Activated CD8-positive, alpha-beta T cell treated with anti-CD3 and anti-CD28 coated beads, Interleukin-2, amount 10 ng/mL, durations not matched to agents 7 days and 5 days (primary cell): ENCODE results near the gene STK26. TPM values are rescaled to one million over a fixed set of nuclear protein-coding genes. Genes with fewer than 3 reads are reported as not detected.
A peak's percentile ranks its signal among the peaks of the same experiment; 100 is the strongest.
"Not testable (repeated sequence)": the region's sequence is repeated elsewhere in the genome, so short reads cannot be mapped to it uniquely, and the experiment has no call there.

Experiments
- ATAC-seq: fragments of 150-1000 bp; cut with Tn5 transposase; one replicate; pipeline ENCODE4 v1.10.0; 2021; ENCODE audit warnings: moderate library complexity
- CTCF ChIA-PET: fragments of 350-600 bp; sonication (Branson Sonifier 250); formaldehyde crosslinking; loops from one replicate; lab custom pipeline; 2021; ENCODE audit warnings: antibody characterized with exemption; lab: Charles Lee
- POLR2A ChIA-PET: fragments of 350-600 bp; sonication (Branson Sonifier 250); formaldehyde crosslinking; loops from one replicate; lab custom pipeline; 2021; ENCODE audit warnings: antibody characterized with exemption; lab: Charles Lee
- DNase-seq: peaks from one replicate; pipeline ENCODE4 v3.0.0-alpha.2; 2020
- H3K27ac Mint-ChIP-seq: one replicate; pipeline ENCODE4 v1.8.0; 2021; ENCODE audit warnings: mild to moderate bottlenecking, mixed read lengths
- H3K27me3 Mint-ChIP-seq: one replicate; pipeline ENCODE4 v1.8.0; 2021; ENCODE audit warnings: low read depth, mixed read lengths
- H3K36me3 Mint-ChIP-seq: one replicate; pipeline ENCODE4 v1.8.0; 2021; ENCODE audit warnings: low read depth, mixed read lengths
- H3K4me1 Mint-ChIP-seq: one replicate; pipeline ENCODE4 v1.8.0; 2021; ENCODE audit warnings: low read depth, mixed read lengths
- H3K4me3 Mint-ChIP-seq: one replicate; pipeline ENCODE4 v1.8.0; 2021; ENCODE audit warnings: mild to moderate bottlenecking, mixed read lengths
- H3K9me3 Mint-ChIP-seq: one replicate; pipeline ENCODE4 v1.8.0; 2022; ENCODE audit warnings: mixed read lengths; ENCODE audit not compliant: insufficient read depth
- total RNA-seq, 2 experiments: library from RNA; stranded (reverse); gene quantifications; one replicate each; pipeline ENCODE4 v1.2.3, GENCODE V29; 2021

STK26 gene
- total RNA-seq: 10 to 100 TPM; 56.0 to 60.2 TPM

DNA sequence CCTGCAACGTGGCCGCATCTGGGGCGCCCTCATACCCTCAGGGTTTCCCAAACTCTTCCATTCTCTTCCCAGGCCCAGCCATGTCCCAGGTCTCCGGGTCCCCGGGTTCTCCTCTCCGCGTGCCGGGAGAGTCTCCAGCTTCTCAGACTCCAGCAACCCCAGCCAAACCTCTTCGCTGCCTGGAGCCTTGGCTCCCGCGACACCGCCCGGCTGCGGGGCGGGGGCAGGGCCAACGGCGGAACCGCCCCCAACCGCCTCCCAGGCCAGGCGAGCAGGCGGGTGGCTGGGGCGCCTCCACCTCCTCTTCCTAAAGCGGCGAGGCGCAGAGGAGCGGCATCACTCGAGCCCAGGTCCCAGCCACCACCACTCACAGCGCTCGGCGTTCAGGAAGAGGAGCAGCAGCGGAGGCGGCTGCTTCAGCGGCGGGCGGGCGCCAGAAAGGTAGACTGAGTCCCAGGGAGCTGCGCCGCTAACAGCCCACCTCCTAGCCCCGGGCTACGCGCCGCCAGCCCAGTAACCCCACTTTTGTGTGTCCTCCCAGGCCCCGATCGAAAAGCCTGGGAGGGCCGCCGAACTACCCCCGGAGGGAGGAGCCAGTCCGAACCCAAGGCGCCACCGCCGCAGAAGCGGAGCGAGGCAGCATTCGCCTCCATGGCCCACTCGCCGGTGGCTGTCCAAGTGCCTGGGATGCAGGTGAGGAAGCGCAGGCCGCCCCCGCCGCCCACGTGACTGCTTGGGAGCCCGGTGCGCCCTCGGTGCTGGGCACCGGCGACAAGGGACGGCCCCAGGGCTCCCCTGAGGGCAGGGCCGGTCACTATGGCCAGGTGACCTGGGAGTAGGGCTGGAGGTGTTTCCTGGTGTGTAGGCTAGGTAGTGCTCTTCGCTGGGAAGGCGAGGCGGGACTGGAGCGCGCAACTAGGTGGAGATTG, at the start of gene STK26:
Gene STK26, plus strand, starts transcription at position 336 of the 929 bp plus-strand sequence. Its CDS starts 316 bp downstream, at position 652.
- Mint-ChIP-seq H3K9me3 (no peaks in the 10 kb centered on the region), H3K4me3 (peak within 1 kb of the TSS; percentile 91), H3K27me3 (no peaks in the 10 kb centered on the region), H3K36me3 (peaks cover 12% of the 10 kb centered on the region), H3K27ac (peak within 1 kb of the TSS; percentile 94), H3K4me1 (peaks cover 36% of the 10 kb centered on the region)
- DNase-seq (peak; percentile 85), ATAC-seq (peak; percentile 90)
- CTCF ChIA-PET: interaction anchor here (0.5 to 1.0 kb wide), 4 partner anchors 33 to 196 kb away, joined by 3 to 4 read pairs (median 4); partner anchors contain the start of gene RAP2C
- POLR2A ChIA-PET: interaction anchor here (0.6 to 1.5 kb wide), 16 partner anchors 10 to 1718 kb away, joined by 3 to 9 read pairs (median 3); partner anchors contain the start of gene RAP2C

DNA sequence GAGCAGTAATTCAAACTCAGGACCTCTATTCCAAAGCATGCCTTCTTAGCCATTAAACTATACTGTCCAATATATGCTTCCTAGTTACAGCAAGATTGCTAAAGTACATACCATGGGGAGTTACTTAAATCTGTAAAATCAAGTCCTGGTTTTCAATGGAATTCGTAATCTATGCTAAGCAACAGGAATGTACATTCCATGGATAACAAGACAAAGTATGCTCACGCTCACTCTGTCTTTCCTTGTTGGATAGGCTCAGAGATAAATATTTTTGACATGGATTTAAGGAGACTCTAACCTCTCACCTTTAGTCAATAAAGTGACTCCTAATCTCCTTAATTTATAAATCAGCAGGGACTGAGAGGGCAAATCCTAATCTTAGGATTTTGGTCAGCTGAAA, 47.3 kb upstream of the STK26 start:
- Mint-ChIP-seq H3K36me3 (no peaks in the 10 kb centered on the region), H3K27me3 (no peaks in the 10 kb centered on the region)

DNA sequence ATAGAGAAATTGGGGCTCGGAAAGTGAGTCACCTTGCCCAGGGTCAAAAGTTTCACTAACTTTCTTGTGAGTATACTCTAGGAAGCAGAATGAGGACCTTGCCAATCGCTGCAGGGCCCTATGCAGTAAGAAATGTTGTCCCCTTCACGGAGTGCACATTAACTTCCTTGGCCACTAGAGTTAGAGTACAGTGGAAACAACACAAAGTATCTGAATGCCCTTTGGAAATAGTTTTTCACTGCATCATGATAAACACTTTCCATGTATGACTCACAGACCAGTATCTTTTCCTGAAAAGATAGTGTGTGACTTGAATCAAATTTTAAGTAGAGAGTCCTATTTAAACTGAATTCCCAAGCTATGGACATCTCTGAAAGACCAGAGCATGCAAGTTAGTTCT, 45.5 kb upstream of the STK26 start:
- Mint-ChIP-seq H3K27me3 (no peaks in the 10 kb centered on the region), H3K4me3 (no peak overlapping the region), H3K27ac (no peak overlapping the region), H3K36me3 (no peaks in the 10 kb centered on the region), H3K4me1 (no peaks in the 10 kb centered on the region), H3K9me3 (no peaks in the 10 kb centered on the region)
- DNase-seq (no peak), ATAC-seq (no peak)
- ChIA-PET POLR2A (no interaction called here), CTCF (interaction anchor here (1.2 kb wide), 1 partner anchor 136 kb away, joined by 3 read pairs; no protein-coding TSS in a partner anchor)

More for the DNA sequence above, 47.3 kb upstream of the STK26 start:
- Mint-ChIP-seq H3K4me1 (peaks cover 1% of the 10 kb centered on the region), H3K4me3 (no peak overlapping the region), H3K27ac (no peak overlapping the region), H3K9me3 (no peaks in the 10 kb centered on the region)
- ATAC-seq (no peak), DNase-seq (no peak)
- CTCF ChIA-PET: interaction anchor here (1.2 kb wide), 1 partner anchor 10 kb away, joined by 3 read pairs; no protein-coding TSS in a partner anchor
- POLR2A ChIA-PET: no interaction called here

GRCh38 chrX:131979116-131979515, 44.0 kb upstream of the STK26 start:
- H3K4me1 Mint-ChIP-seq: peaks cover 4% of the 10 kb centered on the region
- CTCF ChIA-PET: interaction anchor here (1.2 kb wide), 1 partner anchor 137 kb away, joined by 3 read pairs; no protein-coding TSS in a partner anchor
- ATAC-seq: no peak

DNA sequence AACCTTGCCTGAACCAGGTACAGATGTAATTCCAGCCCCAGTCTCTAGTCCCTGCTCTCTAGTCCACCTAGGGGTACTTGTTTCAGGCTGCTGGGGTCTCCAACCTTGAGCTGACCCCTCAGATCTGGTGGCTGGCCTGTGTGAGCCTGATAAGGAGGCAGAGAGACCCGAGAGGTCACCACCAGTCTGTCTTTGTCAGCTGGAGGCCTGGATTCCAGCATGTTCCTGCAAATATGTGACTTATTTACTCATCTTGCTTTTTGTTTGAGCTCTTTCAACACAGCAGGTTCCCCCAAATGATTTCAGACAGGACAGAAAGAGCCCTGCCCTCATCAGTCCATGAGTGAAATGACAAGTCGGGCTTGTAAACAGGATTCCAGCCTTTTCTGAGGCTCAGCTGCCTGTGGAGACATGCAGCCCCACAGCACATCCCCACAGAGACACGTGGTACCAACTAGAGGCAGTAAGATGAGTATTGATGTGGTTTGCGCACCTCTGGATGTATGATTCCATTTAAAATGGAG, 37.5 kb upstream of the STK26 start:
- Mint-ChIP-seq H3K4me3 (no peak overlapping the region), H3K4me1 (peaks cover 47% of the 10 kb centered on the region), H3K9me3 (peaks cover 3% of the 10 kb centered on the region), H3K27me3 (no peaks in the 10 kb centered on the region), H3K36me3 (peaks cover 4% of the 10 kb centered on the region), H3K27ac (peak overlapping the region; percentile 67)
- CTCF ChIA-PET: interaction anchor here (0.7 to 1.5 kb wide), 3 partner anchors 10 to 234 kb away, joined by 3 read pairs; partner anchors contain the start of gene RAP2C
- POLR2A ChIA-PET: interaction anchor here (0.7 to 2.6 kb wide), 2 partner anchors 37 to 39 kb away, joined by 4 to 9 read pairs; partner anchors contain the start of gene STK26
- ATAC-seq (peak; percentile 15), DNase-seq (peak; percentile 20)

More at GRCh38 chrX:131979116-131979515, 44.0 kb upstream of the STK26 start:
- Mint-ChIP-seq H3K27me3 (no peaks in the 10 kb centered on the region), H3K27ac (no peak overlapping the region), H3K9me3 (no peaks in the 10 kb centered on the region), H3K36me3 (no peaks in the 10 kb centered on the region), H3K4me3 (no peak overlapping the region)
- POLR2A ChIA-PET: no interaction called here
- no peak for DNase-seq

GRCh38 chrX:131987252-131987651, 35.9 kb upstream of the STK26 start:
- ATAC-seq (peak; percentile 92), DNase-seq (peak; percentile 44)
- ChIA-PET POLR2A (interaction anchor here (1.1 to 1.2 kb wide), 2 partner anchors 31 to 233 kb away, joined by 3 read pairs; no protein-coding TSS in a partner anchor), CTCF (interaction anchor here (1.1 kb wide), 2 partner anchors 20 to 105 kb away, joined by 3 read pairs; no protein-coding TSS in a partner anchor)
- peaks cover 4% of the 10 kb centered on the region for H3K36me3 Mint-ChIP-seq
- H3K27me3 Mint-ChIP-seq: no peaks in the 10 kb centered on the region
- H3K9me3 Mint-ChIP-seq: peaks cover 3% of the 10 kb centered on the region
- peak overlapping the region; percentile 39 for H3K4me3 Mint-ChIP-seq
- H3K4me1 Mint-ChIP-seq: peaks cover 50% of the 10 kb centered on the region
- H3K27ac Mint-ChIP-seq: peak overlapping the region; percentile 91

DNA sequence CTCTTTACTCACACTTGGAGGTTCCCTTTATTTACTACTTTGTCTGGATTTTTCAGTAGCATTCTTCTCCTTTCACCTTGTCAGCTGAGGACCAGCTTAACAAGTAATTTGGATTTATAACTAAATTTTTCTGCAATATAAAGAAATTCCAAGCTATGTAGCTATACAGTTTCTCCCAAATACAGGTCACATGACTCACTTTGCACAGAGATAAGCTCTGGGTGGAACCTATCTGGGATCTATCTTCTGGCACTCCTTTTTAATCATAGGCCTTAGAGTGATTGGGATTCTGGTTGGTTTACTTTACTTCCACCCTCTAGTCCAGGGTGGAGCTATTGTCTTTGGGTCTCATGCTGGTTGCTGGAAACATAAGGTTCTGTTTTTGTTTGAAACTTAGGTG, 34.9 kb upstream of the STK26 start:
- H3K27me3 Mint-ChIP-seq: no peaks in the 10 kb centered on the region

DNA sequence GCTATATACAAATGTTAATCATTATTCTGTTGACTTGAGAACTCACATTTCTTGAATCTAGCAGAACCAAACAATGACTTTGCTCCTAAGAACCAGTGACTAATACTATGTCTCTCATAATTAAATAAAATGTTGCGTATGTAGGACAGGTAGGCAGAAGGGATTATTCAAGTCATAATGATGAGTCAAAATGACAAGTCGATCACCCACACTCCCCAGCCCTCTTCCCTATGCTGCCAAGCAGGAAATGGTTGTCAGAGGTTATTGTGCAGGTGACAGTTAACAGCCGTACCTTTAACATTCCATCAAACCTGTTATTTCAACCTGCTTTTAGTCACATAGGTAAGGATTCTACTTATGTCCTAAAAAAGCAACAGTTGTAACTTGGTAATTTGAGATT, 22.0 kb upstream of the STK26 start:
- Mint-ChIP-seq H3K9me3 (no peaks in the 10 kb centered on the region), H3K36me3 (no peaks in the 10 kb centered on the region), H3K27ac (no peak overlapping the region), H3K4me1 (peaks cover 12% of the 10 kb centered on the region), H3K4me3 (no peak overlapping the region), H3K27me3 (no peaks in the 10 kb centered on the region)
- DNase-seq (no peak), ATAC-seq (no peak)
- ChIA-PET POLR2A (no interaction called here), CTCF (no interaction called here)

More for the DNA sequence above, 34.9 kb upstream of the STK26 start:
- H3K9me3 Mint-ChIP-seq: peaks cover 3% of the 10 kb centered on the region
- DNase-seq (no peak), ATAC-seq (no peak)
- peaks cover 4% of the 10 kb centered on the region for H3K36me3 Mint-ChIP-seq
- CTCF ChIA-PET: interaction anchor here (0.6 to 1.1 kb wide), 4 partner anchors 15 to 104 kb away, joined by 3 read pairs; no protein-coding TSS in a partner anchor
- H3K4me1 Mint-ChIP-seq: peaks cover 45% of the 10 kb centered on the region
- H3K27ac Mint-ChIP-seq: peak overlapping the region; percentile 74
- POLR2A ChIA-PET: interaction anchor here (0.8 to 1.2 kb wide), 2 partner anchors 30 to 35 kb away, joined by 3 to 4 read pairs; partner anchors contain the start of gene STK26
- no peak overlapping the region for H3K4me3 Mint-ChIP-seq

GRCh38 chrX:132004728-132005127, 18.4 kb upstream of the STK26 start:
- POLR2A ChIA-PET: no interaction called here

GRCh38 chrX:132009350-132009749, 13.8 kb upstream of the STK26 start:
- ATAC-seq (no peak), DNase-seq (no peak)
- Mint-ChIP-seq H3K27me3 (no peaks in the 10 kb centered on the region), H3K9me3 (no peaks in the 10 kb centered on the region), H3K4me1 (peaks cover 6% of the 10 kb centered on the region), H3K4me3 (no peak overlapping the region), H3K27ac (no peak overlapping the region), H3K36me3 (no peaks in the 10 kb centered on the region)
- CTCF ChIA-PET: interaction anchor here (1.0 kb wide), 1 partner anchor 12 kb away, joined by 3 read pairs; no protein-coding TSS in a partner anchor
- POLR2A ChIA-PET: interaction anchor here (1.1 kb wide), 1 partner anchor 13 kb away, joined by 3 read pairs; no protein-coding TSS in a partner anchor

More at GRCh38 chrX:132004728-132005127, 18.4 kb upstream of the STK26 start:
- peaks cover 18% of the 10 kb centered on the region for H3K4me1 Mint-ChIP-seq
- no peak overlapping the region for H3K4me3 Mint-ChIP-seq
- no peaks in the 10 kb centered on the region for H3K9me3 Mint-ChIP-seq
- H3K36me3 Mint-ChIP-seq: no peaks in the 10 kb centered on the region
- no peak for ATAC-seq
- CTCF ChIA-PET: no interaction called here
- no peak overlapping the region for H3K27ac Mint-ChIP-seq
- DNase-seq: no peak
- no peaks in the 10 kb centered on the region for H3K27me3 Mint-ChIP-seq

- POLR2A ChIA-PET, H3K9me3 Mint-ChIP-seq, H3K4me1 Mint-ChIP-seq, H3K36me3 Mint-ChIP-seq, DNase-seq, ATAC-seq, H3K4me3 Mint-ChIP-seq, H3K27ac Mint-ChIP-seq, H3K27me3 Mint-ChIP-seq: not testable (repeated sequence)
- CTCF ChIA-PET: interaction anchor here (1.0 kb wide), 1 partner anchor 11 kb away, joined by 3 read pairs; no protein-coding TSS in a partner anchor
Observed at GRCh38 chrX:132010213-132010612, 12.9 kb upstream of the STK26 start.
